Left kidney (tissue), 8 donors: ENCODE measurements around the gene APOF. TPM values are rescaled to one million over a fixed set of nuclear protein-coding genes. Genes with fewer than 3 reads are reported as not detected.
"Not testable (repeated sequence)": the region's sequence is repeated elsewhere in the genome, so short reads cannot be mapped to it uniquely, and the experiment has no call there.

Experiments used
- DNase-seq: peaks from one replicate; pipeline ENCODE4 v3.0.0-alpha.2; 2013
- long read RNA-seq, 8 donors: transcript quantifications; one replicate each; lab custom pipeline, GENCODE V29; 2026
- polyA plus RNA-seq: library from polyadenylated mRNA; unstranded; fragments of 120-200 nt; gene quantifications from one replicate; pipeline ENCODE4 v1.2.1, GENCODE V29; 2013; ENCODE audit not compliant: insufficient read length

The APOF gene
- polyA plus RNA-seq = 0.08 TPM
- long read RNA-seq, donor 1 = 0 reads
- long read RNA-seq, donor 2 = 0 reads
- long read RNA-seq, donor 3 = 0 reads
- long read RNA-seq, donor 4 = 0 reads
- long read RNA-seq, donor 5 = 0 reads
- long read RNA-seq, donor 6 = 0 reads
- long read RNA-seq, donor 7 = 0 reads
- long read RNA-seq, donor 8 = 0 reads

DNA sequence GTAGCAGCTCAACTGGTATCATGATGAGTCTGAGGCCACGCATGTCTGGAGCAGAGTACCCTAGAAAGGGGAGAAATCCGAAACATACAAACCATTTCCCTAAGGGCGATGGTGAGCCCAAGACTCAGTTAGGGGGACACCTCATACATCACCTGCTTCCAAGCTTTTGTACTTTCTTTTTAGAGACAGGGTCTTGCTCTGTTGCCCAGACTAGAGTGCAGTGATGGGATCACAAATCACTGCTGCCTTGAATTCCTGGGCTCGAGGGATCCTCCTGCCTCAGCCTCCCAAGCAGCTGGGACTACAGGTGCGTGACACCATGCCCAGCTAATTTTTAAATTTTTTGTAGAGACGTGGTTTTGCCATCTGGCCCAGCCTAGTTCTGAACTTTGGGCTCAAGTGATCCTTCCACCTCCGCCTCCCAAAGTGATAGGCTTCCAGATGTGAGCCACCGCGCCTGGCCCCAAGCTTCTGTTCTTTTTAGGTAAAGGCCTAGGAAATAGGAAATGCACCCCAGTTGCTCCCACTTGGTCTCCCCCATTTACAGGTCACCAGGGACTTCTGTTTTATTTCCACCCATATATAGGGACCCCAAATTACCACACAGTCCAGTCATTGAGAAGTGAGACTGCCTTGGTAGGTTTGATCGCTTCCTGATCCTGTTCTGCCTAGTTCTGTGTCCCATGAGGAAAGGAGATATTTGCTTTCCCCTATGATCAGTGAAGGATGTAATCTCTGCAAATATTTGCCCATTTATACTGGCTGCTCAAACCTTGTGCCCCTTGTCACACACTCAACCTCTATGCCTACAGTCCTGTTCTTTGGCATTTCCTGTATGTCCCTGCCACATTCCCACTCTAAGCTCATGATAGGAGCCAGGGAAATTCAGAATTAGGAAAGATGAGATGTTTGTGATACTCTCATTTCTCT, at the start of gene APOF:
Gene APOF (minus strand): TSS at position 728 of the 930 bp plus-strand sequence. CDS start 112 bp downstream, at position 616.
- no peak for DNase-seq

DNA sequence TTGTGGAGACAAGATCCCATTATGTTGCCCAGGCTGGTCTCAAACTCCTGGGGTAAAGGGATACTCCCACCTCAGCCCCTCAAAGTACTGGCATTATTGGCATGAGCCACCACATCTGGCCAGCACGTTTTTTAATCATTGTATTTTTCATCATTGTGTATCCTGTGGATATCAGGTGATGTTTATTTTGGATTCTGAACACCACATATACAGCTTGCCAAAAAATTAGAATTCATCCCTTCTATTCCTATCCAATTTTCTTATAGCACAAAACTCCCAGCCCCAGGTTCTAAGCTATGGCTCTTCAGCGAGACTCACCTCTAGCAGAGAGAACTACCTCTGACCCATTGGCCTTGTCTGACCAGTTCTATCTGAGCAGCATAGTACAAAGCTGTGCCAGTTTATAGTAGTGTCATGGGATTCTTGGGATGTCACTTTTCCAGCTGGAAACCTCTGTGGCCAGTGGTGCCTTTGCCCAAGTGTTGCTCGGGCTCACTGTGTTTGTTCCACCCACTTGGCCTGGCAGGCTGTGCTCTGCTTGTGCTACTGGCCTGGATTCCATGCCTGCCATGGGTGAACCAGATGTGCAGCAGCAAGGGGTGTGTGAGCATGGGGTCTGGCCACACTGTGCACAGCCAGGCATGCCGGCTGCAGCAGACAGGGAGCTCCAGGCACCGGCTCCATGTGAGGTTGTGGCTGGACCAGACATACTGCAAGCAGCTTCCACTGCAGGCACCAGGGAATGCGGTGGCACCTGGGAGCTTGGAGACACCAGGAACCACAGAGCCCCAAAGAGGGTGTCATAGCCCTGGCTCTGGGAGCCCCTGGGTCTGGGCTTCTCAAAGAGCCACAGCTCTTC, 49.4 kb upstream of the APOF start:
- DNase-seq = no peak

- no peak for DNase-seq
These were observed 48.1 kb upstream of the APOF start for GRCh38 chr12:56410768-56411167.

DNA sequence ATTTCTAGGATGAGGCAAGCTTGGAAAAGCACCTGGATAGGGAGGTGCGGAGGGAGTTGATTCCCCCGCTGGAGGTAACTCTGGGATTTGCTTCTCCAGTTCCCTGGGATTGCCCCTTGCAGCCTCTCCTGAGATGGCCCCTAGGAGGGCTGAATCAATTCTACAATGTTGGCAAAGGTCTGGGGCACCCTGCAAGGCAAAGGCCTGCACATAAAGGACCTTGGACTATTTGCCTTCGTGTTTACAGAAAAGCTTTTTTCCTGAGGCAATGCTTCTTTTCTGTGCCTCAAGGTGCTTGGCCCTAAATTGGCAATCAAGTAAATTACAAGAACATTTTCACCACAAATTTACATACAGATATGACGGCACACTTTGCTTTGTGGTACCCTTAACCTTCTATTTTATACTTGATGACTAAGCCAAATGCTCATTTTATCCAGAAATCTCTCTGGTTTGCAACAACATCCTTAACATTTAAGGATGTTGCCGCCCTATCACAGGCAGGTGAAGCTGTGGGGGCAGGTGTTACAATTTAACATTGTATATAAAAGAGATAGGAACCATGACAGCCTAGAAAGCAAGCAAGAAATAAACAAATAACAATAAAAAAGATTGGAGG, 46.3 kb upstream of the APOF start:
- no peak for DNase-seq

GRCh38 chr12:56404227-56404626, 41.6 kb upstream of the APOF start:
- DNase-seq = not testable (repeated sequence)

GRCh38 chr12:56401612-56402011, 39.0 kb upstream of the APOF start:
- not testable (repeated sequence) for DNase-seq

GRCh38 chr12:56401125-56401524, 38.5 kb upstream of the APOF start:
- DNase-seq = not testable (repeated sequence)

GRCh38 chr12:56399466-56399865, 36.8 kb upstream of the APOF start:
- DNase-seq = not testable (repeated sequence)

DNA sequence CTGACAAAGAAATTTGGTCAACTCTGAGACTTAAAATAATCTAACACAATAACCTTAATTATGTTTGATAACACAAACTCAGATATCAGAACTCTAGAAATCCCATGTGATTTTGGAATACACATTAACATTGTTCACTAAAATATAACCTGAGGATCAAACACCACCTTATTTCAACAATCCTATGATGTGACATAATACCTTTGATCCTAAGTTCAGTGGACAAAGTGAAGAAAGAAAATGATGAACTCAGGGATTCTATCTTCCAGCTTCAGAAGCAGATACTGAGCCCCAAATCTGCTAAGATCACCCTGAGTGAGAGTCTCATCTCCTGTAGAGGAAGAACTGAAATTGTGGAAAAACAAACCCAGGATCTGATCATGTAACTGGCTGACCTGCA, 35.7 kb upstream of the APOF start:
- no peak for DNase-seq

DNA sequence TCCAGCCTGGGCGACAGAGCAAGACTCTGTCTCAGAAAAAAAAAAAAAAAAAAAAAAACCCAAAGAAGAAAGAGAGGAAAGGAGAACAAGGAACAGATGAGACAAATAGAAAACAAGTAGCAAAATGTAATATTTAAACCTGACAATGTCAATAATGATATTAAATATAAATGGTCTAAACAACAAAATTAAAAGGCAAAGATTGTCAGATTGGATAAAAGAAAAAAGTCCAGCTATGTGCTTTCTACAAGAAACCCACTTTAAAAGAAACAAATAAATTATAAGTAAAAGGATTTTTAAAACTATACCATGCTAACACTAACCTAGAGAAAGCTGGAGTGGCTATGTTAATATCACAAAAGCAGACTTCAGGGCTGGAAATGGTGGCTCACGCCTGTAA, 29.7 kb upstream of the APOF start:
- no peak for DNase-seq

DNA sequence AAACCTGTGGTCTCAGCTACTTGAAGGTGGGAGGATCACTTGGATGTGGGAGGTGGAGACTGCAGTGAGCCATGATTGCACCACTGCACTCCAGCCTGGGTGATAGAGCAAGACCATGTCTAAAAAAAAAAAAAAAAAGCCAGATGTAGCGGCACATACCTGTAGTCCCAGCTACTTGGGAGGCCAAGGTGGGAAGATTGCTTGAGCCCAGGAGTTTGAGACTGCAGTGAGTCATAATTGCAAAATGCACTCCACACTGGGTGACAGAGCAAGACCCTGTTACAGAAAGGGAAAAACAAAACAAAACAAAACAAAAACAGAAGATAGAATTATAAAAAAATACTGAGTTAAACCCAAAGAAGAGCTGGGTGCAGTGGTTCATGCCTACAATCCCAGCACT, 29.1 kb upstream of the APOF start:
- DNase-seq = no peak

GRCh38 chr12:56389412-56389811, 26.8 kb upstream of the APOF start:
- DNase-seq = peak; percentile 36

GRCh38 chr12:56387152-56387736, 24.6 kb upstream of the APOF start:
- DNase-seq = peak; percentile 44

- DNase-seq = no peak
These were observed 23.2 kb upstream of the APOF start for GRCh38 chr12:56385873-56386272.

DNA sequence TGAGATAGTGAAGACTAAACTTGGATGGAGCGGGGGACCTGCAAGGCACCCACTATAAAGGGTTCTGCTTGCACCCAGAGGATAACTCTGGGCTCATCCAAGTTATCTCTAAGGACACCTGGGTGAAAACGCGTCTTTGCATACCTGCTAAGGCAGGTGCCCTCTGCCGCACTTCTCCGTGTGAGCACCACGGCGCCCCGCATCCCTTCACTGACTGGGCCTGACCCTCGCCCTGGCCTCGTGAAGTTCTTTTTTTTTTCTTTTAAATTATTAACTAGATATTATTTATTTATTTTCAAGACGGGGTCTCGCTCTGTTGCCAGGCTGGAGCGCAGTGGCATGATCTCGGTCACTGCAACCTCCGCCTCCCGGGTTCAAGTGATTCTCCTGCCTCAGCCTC, 20.0 kb upstream of the APOF start:
- no peak for DNase-seq

DNA sequence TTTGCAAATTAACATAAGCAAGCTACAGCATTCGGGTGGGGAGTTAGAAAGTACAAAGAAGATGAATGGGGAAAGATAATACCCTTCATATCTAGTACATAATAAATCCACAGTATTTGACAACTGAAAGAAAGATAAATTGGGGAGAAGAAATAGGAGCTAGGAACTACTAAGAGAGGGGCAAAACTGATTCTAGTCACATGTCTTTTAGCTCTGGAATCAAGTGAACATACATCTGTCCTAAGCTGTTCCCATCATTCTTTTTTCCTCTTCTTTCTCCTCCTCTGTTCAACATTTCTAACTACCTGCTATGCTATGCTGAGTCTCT, 15.3 kb upstream of the APOF start:
- DNase-seq = no peak

DNA sequence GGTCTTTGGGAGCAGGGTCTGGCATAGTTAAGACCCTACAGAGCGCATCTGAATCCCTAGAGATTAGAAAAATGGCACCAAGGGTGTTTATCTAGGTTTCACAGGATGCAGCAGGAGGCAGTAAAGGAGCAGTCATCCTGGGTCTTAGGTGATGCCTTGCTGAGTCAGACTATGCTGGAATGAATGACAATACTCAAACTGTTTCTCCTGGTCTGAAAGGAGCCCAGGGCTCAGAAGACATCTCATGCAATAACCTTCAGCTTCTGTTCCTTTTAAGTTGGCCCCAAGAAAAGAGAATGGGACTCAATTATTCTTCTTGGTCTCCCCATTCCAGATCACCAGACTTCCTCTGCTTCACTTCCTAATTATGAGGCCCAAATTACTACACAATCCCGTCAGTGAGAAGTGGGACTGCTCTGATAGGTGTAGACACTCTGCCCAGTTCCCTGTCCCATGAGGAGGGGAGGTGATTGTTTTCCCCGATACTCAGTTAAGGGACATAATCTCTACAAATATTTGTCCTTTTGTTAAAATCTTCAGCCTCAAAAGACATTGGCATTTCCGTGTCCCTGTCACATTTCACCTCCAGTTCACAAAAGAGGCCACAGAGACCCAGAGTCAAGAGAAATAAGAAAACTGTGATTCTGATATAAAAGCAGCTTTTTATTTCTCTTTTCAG, 14.8 kb upstream of the APOF start:
- no peak for DNase-seq

DNA sequence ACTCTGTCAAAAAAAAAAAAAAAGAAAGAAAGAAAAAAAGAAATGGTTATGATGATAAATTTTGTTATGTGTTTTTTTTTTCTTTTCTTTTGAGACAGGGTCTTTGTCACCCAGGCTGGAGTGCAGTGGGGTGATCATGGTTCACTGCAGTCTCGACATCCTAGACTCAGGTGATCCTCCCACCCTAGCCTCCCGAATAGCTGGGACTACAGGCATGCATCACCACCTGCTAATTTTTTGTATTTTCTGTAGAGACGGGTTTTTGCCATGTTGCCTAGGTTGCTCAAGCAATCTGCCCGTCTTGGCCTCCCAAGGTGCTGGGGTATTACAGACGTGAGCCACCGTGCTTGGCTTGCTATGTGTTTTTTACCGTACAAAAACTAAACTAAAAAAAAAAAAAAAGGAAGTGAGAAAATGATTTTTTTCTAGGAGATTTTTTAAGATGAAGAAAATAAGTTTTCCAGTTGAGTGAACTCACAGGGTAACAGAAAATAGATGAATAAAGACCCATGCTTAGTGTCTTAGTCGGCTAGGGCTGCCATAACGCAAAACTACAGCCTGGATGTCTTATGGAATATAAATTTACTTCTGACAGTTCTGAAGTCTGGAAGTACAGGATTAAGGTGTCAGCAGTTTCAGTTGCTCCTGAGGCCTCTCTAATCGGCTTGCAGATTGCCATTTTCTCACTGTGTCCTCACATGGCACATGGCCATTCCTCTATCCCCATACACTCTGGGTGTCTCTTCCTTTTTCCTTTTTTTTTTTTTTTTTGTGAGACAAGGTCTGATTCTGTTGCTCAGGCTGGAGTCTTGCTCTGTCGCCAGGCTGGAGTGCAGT, 13.2 kb upstream of the APOF start:
- DNase-seq = no peak

- DNase-seq = no peak
These were observed 12.3 kb upstream of the APOF start for GRCh38 chr12:56374726-56375597.
